Measurements from ENCODE around the gene TRIM14. TPM values are rescaled to one million over a fixed set of nuclear protein-coding genes. Genes with fewer than 3 reads are reported as not detected.

TRIM14 gene
- total and polyA plus RNA-seq, 2 of the 13 experiments (the other 11 are each of a cell fraction or from before 2014, with no cell fraction given), result 9.2 to 13.0 TPM

DNA sequence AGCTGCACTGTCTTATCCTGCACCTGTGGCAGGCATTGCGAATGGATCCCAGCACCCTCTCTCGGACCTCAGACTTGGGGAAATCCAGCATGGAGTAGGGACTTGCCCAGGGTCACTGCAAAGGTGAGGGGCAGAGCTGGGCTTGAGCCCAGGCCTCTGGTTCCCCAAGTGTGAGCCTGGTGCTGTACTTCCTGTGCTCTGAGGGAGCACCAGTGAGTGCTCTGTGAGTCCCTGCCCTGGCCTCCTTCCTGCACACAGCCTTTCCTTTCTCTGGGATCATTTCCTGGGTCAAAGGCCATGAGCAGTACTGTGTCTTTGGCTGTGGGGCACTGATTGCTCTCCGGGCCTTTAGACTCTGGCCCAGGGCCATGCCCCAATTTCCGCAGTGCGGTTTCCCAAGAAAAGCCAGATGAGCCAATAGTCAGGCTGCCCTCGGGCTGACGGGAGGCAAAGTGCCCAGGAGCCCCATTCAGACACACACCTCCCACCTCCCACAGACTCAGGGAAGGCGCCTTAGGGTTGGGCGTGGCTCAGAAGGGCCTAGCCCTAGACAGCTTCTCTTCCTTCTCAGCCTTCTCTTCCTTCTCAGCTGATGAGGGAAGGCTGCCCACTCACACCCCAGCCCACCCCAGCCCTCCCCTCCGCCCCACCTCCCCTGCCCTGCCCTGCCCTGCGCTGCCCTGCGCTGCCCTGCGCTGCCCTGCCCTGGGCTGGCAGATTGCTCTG, 23.3 kb upstream of the TRIM14 start (continued):
- TF ChIP-seq, protein P1, sequence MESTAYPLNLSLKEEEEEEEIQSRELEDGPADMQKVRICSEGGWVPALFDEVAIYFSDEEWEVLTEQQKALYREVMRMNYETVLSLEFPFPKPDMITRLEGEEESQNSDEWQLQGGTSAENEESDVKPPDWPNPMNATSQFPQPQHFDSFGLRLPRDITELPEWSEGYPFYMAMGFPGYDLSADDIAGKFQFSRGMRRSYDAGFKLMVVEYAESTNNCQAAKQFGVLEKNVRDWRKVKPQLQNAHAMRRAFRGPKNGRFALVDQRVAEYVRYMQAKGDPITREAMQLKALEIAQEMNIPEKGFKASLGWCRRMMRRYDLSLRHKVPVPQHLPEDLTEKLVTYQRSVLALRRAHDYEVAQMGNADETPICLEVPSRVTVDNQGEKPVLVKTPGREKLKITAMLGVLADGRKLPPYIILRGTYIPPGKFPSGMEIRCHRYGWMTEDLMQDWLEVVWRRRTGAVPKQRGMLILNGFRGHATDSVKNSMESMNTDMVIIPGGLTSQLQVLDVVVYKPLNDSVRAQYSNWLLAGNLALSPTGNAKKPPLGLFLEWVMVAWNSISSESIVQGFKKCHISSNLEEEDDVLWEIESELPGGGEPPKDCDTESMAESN (CRISPR knock-in tag; conservative IDR thresholded peaks at IDR 0.05), result no peak
- no peak; the same call in 1 of the 2 replicates for TF ChIP-seq SALL1 (CRISPR knock-in tag; IDR thresholded peaks at IDR 0.05)
- no peak for TF ChIP-seq E2F1 (CRISPR knock-in tag; IDR thresholded peaks at IDR 0.05)
- TF ChIP-seq ELF3 (CRISPR knock-in tag; IDR thresholded peaks at IDR 0.05), result peak; percentile 71; the same call in 1 of the 2 replicates
- TF ChIP-seq, protein P2, sequence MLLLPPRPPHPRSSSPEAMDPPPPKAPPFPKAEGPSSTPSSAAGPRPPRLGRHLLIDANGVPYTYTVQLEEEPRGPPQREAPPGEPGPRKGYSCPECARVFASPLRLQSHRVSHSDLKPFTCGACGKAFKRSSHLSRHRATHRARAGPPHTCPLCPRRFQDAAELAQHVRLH (CRISPR knock-in tag; IDR thresholded peaks at IDR 0.05; ENCODE audit: borderline replicate concordance, low read depth), result no peak
- TF ChIP-seq ZBTB3 (CRISPR knock-in tag; IDR thresholded peaks at IDR 0.05; ENCODE audit: borderline replicate concordance, low read depth), result no peak
- TF ChIP-seq, protein P3, sequence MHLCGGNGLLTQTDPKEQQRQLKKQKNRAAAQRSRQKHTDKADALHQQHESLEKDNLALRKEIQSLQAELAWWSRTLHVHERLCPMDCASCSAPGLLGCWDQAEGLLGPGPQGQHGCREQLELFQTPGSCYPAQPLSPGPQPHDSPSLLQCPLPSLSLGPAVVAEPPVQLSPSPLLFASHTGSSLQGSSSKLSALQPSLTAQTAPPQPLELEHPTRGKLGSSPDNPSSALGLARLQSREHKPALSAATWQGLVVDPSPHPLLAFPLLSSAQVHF (CRISPR knock-in tag; IDR thresholded peaks at IDR 0.05), result no peak
- TF ChIP-seq HNRNPK (IDR thresholded peaks at IDR 0.05; ENCODE audit: low read depth, low read length, poor library complexity, severe bottlenecking), result no peak
- TF ChIP-seq, protein P4, sequence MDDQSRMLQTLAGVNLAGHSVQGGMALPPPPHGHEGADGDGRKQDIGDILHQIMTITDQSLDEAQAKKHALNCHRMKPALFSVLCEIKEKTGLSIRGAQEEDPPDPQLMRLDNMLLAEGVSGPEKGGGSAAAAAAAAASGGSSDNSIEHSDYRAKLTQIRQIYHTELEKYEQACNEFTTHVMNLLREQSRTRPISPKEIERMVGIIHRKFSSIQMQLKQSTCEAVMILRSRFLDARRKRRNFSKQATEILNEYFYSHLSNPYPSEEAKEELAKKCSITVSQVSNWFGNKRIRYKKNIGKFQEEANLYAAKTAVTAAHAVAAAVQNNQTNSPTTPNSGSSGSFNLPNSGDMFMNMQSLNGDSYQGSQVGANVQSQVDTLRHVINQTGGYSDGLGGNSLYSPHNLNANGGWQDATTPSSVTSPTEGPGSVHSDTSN (CRISPR knock-in tag; IDR thresholded peaks at IDR 0.05; ENCODE audit: borderline replicate concordance), result no peak
- TF ChIP-seq TGIF2 (CRISPR knock-in tag; IDR thresholded peaks at IDR 0.05), result no peak
- TF ChIP-seq, protein P5, sequence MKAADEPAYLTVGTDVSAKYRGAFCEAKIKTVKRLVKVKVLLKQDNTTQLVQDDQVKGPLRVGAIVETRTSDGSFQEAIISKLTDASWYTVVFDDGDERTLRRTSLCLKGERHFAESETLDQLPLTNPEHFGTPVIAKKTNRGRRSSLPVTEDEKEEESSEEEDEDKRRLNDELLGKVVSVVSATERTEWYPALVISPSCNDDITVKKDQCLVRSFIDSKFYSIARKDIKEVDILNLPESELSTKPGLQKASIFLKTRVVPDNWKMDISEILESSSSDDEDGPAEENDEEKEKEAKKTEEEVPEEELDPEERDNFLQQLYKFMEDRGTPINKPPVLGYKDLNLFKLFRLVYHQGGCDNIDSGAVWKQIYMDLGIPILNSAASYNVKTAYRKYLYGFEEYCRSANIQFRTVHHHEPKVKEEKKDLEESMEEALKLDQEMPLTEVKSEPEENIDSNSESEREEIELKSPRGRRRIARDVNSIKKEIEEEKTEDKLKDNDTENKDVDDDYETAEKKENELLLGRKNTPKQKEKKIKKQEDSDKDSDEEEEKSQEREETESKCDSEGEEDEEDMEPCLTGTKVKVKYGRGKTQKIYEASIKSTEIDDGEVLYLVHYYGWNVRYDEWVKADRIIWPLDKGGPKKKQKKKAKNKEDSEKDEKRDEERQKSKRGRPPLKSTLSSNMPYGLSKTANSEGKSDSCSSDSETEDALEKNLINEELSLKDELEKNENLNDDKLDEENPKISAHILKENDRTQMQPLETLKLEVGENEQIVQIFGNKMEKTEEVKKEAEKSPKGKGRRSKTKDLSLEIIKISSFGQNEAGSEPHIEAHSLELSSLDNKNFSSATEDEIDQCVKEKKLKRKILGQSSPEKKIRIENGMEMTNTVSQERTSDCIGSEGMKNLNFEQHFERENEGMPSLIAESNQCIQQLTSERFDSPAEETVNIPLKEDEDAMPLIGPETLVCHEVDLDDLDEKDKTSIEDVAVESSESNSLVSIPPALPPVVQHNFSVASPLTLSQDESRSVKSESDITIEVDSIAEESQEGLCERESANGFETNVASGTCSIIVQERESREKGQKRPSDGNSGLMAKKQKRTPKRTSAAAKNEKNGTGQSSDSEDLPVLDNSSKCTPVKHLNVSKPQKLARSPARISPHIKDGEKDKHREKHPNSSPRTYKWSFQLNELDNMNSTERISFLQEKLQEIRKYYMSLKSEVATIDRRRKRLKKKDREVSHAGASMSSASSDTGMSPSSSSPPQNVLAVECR (CRISPR knock-in tag; IDR thresholded peaks at IDR 0.05; ENCODE audit: borderline replicate concordance), result peak; percentile 29; the same call in 1 of the 2 replicates
- TF ChIP-seq ADNP (CRISPR knock-in tag; IDR thresholded peaks at IDR 0.05), result no peak
- no peak for TF ChIP-seq ZNF367 (CRISPR knock-in tag; IDR thresholded peaks at IDR 0.05; ENCODE audit: borderline replicate concordance)
- TF ChIP-seq FOXO4 (CRISPR knock-in tag; conservative IDR thresholded peaks at IDR 0.05), result no peak
- TF ChIP-seq ZNF772 (CRISPR knock-in tag; IDR thresholded peaks at IDR 0.05), result 0 out of 2 replicates have a peak, but pooled peaks have one; percentile 24

All from HepG2 (cell line).